ENCODE data around the gene POLR2J. TPM values are rescaled to one million over a fixed set of nuclear protein-coding genes. Genes with fewer than 3 reads are reported as not detected.

POLR2J gene
- total RNA-seq, 2 experiments from 2014 or later, result 35.8 to 39.7 TPM

- Histone ChIP-seq H3K9me3 (ENCODE audit: control insufficient read depth in 1 of 2, insufficient read depth in 1 of 2, low read length in 2 of 2) (no peaks in the 10 kb centered on the region), H3K4me1 (ENCODE audit: insufficient read depth, low read length) (no peaks in the 10 kb centered on the region), H3K27ac (ENCODE audit: low read depth in 1 of 2, low read length in 2 of 2) (no peak overlapping the region), H3K36me3 (ENCODE audit: insufficient read depth, low read length) (peaks cover 38% of the 10 kb centered on the region), H3K4me3 (ENCODE audit: low read length) (no peak overlapping the region), H3K27me3 (ENCODE audit: control insufficient read depth in 1 of 2, insufficient read depth in 2 of 2, low read length in 2 of 2) (no peaks in the 10 kb centered on the region)
- peak in 1 of 14 experiments; percentile 26 for DNase-seq
- Mint-ChIP-seq H3K4me3 (no peak overlapping the region), H3K36me3 (ENCODE audit: low read depth) (peaks cover 19% of the 10 kb centered on the region), H3K27ac (no peak overlapping the region), H3K4me1 (ENCODE audit: low read depth) (no peaks in the 10 kb centered on the region), H3K27me3 (no peaks in the 10 kb centered on the region), H3K9me3 (no peaks in the 10 kb centered on the region)
- POLR2A ChIA-PET, result no interaction called here
- no peak for ATAC-seq (ENCODE audit: poor library complexity)
- intact Hi-C loops (cut with DNase I, micrococcal nuclease), result no loop called here
- TF ChIP-seq, protein P1, sequence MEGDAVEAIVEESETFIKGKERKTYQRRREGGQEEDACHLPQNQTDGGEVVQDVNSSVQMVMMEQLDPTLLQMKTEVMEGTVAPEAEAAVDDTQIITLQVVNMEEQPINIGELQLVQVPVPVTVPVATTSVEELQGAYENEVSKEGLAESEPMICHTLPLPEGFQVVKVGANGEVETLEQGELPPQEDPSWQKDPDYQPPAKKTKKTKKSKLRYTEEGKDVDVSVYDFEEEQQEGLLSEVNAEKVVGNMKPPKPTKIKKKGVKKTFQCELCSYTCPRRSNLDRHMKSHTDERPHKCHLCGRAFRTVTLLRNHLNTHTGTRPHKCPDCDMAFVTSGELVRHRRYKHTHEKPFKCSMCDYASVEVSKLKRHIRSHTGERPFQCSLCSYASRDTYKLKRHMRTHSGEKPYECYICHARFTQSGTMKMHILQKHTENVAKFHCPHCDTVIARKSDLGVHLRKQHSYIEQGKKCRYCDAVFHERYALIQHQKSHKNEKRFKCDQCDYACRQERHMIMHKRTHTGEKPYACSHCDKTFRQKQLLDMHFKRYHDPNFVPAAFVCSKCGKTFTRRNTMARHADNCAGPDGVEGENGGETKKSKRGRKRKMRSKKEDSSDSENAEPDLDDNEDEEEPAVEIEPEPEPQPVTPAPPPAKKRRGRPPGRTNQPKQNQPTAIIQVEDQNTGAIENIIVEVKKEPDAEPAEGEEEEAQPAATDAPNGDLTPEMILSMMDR (IDR thresholded peaks at IDR 0.05), result no peak
- CTCF ChIA-PET, result interaction anchor here (1.4 kb wide), 1 partner anchor 61 kb away, joined by 3 read pairs; no protein-coding TSS in a partner anchor
Observed at GRCh38 chr7:102473271-102473991, 5.3 kb downstream of the POLR2J start.

DNA sequence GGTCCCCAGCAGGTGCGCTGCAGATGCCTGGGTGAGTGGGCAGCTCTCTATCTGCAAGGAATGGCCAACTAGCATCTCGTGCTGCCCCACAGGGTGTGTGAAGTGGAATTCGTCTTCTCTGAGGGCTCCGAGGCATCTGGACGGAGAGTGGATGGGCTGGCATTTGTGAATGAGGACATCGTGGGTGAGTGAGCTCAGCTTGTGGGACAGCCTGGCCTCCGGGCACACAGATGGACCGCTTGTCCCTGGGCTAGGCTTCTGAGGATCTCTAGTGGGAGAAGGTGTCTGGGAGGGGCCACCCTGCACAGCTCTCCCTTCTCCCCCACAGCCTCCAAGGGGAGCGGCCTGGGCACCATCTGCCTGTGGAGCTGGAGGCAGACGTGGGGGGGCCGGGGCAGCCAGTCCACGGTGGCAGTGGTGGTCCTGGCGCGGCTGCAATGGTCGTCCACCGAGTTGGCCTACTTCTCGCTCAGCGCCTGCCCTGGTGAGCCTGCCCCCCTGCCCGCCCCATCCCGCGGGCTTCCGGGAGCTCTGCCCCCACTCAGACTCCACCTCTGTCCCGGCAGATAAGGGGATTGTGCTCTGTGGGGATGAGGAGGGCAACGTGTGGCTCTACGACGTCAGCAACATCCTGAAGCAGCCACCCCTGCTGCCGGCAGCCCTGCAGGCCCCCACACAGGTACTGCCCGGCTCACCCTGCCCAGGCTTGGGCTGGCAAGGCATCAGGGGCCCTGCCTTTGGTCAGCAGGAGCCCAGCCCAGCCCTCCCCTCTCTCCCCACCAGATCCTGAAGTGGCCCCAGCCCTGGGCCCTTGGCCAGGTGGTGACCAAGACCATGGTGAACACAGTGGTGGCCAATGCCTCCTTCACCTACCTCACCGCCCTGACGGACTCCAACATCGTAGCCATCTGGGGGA, 6.3 kb downstream of the POLR2J start:
- H3K36me3 Mint-ChIP-seq (ENCODE audit: low read depth), result peaks cover 19% of the 10 kb centered on the region
- no peak overlapping the region for H3K4me3 Mint-ChIP-seq
- peaks cover under 1% of the 10 kb centered on the region for H3K4me1 Mint-ChIP-seq (ENCODE audit: low read depth)

DNA sequence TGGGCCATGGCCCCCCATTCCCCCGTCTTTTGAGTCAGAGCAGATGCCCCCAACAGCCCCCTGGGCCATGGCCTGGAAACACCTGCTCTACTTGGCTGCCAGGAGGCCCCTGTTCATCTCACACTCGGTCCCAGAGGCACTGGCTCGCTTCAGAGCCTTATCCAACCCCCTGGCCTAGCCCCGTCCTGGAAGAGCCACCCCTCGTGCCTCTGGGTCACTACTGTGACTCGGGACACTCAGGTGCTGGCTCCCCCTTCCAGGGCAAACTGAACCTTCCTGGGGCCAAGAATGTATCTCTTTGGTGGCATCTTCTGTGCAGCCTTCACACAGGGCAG, 7.0 kb downstream of the POLR2J start:
- Histone ChIP-seq H3K27me3 (ENCODE audit: control insufficient read depth in 1 of 2, insufficient read depth in 2 of 2, low read length in 2 of 2) (no peaks in the 10 kb centered on the region), H3K4me3 (ENCODE audit: low read length) (no peak overlapping the region), H3K27ac (ENCODE audit: low read depth in 1 of 2, low read length in 2 of 2) (no peak overlapping the region), H3K36me3 (ENCODE audit: insufficient read depth, low read length) (peaks cover 44% of the 10 kb centered on the region), H3K9me3 (ENCODE audit: control insufficient read depth in 1 of 2, insufficient read depth in 1 of 2, low read length in 2 of 2) (no peaks in the 10 kb centered on the region), H3K4me1 (ENCODE audit: insufficient read depth, low read length) (peaks cover 6% of the 10 kb centered on the region)
- TF ChIP-seq, protein P1 (IDR thresholded peaks at IDR 0.05), result no peak
- Mint-ChIP-seq H3K27me3 (no peaks in the 10 kb centered on the region), H3K4me3 (no peak overlapping the region), H3K27ac (peak overlapping the region; percentile 59), H3K9me3 (no peaks in the 10 kb centered on the region), H3K4me1 (ENCODE audit: low read depth) (peaks cover 7% of the 10 kb centered on the region), H3K36me3 (ENCODE audit: low read depth) (peaks cover 24% of the 10 kb centered on the region)
- intact Hi-C loops (cut with DNase I, micrococcal nuclease), result no loop called here
- ChIA-PET CTCF (no interaction called here), POLR2A (interaction anchor here (0.6 kb wide), 1 partner anchor 54 kb away, joined by 3 read pairs; no protein-coding TSS in a partner anchor)
- DNase-seq (no peak), ATAC-seq (ENCODE audit: poor library complexity) (no peak)

More for the DNA sequence above, 6.3 kb downstream of the POLR2J start:
- peaks cover 43% of the 10 kb centered on the region for H3K36me3 ChIP-seq (ENCODE audit: insufficient read depth, low read length)
- peaks cover under 1% of the 10 kb centered on the region for H3K4me1 ChIP-seq (ENCODE audit: insufficient read depth, low read length)
- ATAC-seq (ENCODE audit: poor library complexity) (no peak), DNase-seq (peak in 1 of 14 experiments; percentile 30)
- intact Hi-C loops (cut with DNase I, micrococcal nuclease), result no loop called here
- no peaks in the 10 kb centered on the region for H3K9me3 Mint-ChIP-seq
- ChIA-PET POLR2A (interaction anchor here (0.6 kb wide), 1 partner anchor 54 kb away, joined by 3 read pairs; no protein-coding TSS in a partner anchor), CTCF (interaction anchor here (1.4 kb wide), 1 partner anchor 60 kb away, joined by 3 read pairs; no protein-coding TSS in a partner anchor)
- H3K27me3 ChIP-seq (ENCODE audit: control insufficient read depth in 1 of 2, insufficient read depth in 2 of 2, low read length in 2 of 2), result no peaks in the 10 kb centered on the region
- TF ChIP-seq, protein P1 (IDR thresholded peaks at IDR 0.05), result no peak
- no peak overlapping the region for H3K27ac ChIP-seq (ENCODE audit: low read depth in 1 of 2, low read length in 2 of 2)
- no peaks in the 10 kb centered on the region for H3K27me3 Mint-ChIP-seq
- H3K9me3 ChIP-seq (ENCODE audit: control insufficient read depth in 1 of 2, insufficient read depth in 1 of 2, low read length in 2 of 2), result no peaks in the 10 kb centered on the region
- H3K27ac Mint-ChIP-seq, result peak overlapping the region; percentile 59
- H3K4me3 ChIP-seq (ENCODE audit: low read length), result no peak overlapping the region
